Right lung (tissue), 5 donors: ENCODE measurements around the gene P3H2. TPM values are rescaled to one million over a fixed set of nuclear protein-coding genes. Genes with fewer than 3 reads are reported as not detected.

Experiments used
- DNase-seq, 2 donors: peaks; one replicate each; pipeline ENCODE4 v3.0.0-alpha.2; 2013
- polyA plus RNA-seq, 5 donors: library from polyadenylated mRNA; unstranded; fragments of 120-200 nt; gene quantifications; one replicate each; pipeline versions ENCODE4 v1.2.1 to v1.2.3, GENCODE V29; 2013; ENCODE audit warnings: inconsistent platforms in 1 of 5, low replicate concordance in 1 of 5; ENCODE audit not compliant: insufficient read length in 5 of 5, insufficient read depth in 1 of 5

The P3H2 gene
- polyA plus RNA-seq, 5 donors = 31.0 to 44.1 (median 37.7) TPM

DNA sequence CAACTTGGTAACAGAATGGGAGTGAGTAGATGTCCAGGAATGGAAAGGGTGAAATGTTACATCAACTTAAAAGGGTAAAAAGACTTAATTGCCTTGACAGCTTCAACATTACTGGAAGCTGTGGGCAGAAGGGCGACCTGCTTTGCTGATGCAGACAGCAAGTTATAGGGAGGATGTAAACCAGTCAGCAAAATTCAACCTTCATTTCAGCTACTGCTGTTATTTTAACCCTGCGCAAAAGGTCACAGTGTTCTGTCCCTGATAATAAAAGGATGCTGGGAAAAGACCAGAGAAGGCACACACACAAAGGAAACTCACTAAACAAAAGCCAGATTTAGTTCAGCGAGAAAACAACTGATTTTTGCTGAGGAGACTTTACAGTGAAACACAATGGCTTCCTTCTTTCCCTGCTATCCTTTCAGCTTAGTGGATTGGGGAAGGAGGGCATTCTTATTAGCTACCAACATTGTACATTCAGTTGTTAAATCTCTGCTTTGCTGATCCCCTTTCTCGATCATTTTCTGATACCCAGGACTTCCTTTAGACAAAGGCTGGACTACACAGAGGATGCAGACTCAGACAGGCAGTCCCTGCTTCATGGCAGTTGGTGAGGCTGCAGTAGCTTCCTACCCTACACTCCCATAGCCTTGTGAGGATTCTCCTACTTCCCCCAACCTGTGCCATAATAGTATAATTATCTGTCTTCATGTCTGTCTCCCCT lies 62.0 kb downstream of the P3H2 start:
- no peak for DNase-seq

DNA sequence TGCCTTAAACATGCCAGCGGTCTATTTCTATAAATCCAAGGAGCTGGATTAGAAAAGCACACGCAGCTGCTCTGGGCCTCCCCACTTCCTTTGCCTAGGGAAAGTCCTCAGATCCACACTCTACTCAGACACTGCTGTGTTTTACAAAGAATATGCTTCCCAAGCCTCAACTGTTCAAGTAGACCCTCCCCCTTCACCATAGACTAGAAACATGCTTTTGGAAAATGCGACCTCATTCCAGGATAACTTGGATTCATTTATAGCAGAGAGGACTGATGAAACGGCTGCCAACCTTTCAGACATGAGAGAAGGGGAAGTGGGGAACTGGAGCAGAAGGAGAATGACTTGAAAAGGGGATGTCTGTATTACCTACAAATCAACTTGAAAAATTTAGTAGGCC lies 64.0 kb downstream of the P3H2 start:
- DNase-seq = no peak

DNA sequence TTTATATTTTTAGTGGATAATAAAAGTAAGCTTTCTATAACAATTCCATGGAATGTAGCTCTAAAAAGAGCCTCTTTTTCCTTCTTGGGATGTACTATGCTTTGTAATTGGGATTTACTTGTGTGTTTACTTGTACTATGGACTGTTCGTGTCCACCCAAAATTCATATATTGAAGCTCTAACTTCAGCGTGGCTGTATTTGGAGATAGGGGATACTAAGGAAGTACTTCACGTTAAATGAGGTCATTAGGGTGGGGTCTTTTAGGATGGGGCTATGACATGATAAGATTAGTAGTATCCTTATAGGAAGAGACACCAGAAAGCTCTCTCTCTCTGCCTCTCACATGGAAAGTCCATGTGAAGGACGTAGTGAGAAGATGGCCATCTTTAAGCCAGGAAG lies 64.9 kb downstream of the P3H2 start:
- no peak for DNase-seq

DNA sequence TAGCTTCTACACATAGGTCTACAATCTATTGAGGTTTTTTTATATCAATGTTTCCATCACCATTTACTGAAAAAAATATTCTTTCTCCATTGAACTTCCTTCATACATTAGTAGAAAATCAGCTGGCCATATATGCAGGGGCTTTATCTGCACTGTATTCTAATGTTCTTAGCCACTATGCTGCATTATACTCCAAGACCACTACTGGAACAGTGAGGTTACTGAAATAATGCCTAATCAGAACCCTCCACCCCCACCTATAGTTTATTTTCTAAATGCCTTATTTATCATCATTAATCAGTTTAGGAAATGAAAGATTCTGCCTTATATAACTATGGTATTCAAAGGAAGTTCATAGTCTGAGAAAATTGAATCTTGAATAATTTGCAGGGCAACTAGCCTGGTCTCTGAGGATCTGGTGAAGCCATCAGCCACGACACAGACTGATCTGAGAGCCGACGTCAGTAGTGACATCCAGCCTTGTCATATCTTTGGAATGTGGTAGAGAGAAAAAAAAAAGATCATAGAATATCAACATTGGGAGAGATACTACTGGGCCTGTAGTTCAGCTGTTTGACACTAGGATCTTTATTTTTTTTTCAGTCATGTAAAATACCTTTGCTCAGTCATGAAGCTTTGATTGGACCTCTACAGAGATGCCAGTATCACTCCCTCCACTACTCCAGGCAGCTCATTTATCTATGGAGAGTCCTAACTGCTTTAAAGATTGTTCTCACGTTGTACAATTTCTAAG lies 66.6 kb downstream of the P3H2 start:
- no peak for DNase-seq

DNA sequence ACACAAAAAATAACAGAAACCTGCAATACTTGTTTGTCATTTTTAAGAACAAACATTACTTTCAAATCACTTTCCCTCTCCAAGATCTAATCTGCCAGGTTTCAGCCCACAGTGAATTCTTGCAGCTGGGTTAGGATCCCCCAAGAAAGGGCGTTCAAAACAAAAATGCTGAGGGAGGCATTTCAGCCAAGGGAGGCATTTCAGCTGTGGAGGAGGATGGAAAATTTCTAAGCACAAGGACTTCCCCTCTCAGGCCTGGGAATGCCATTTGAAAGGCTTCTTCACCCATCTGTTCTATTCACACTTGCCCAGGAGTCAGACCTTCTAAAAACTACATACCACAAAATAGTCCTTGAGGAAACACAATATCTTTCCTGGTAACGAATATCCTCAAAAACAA lies 69.1 kb downstream of the P3H2 start:
- no peak for DNase-seq

DNA sequence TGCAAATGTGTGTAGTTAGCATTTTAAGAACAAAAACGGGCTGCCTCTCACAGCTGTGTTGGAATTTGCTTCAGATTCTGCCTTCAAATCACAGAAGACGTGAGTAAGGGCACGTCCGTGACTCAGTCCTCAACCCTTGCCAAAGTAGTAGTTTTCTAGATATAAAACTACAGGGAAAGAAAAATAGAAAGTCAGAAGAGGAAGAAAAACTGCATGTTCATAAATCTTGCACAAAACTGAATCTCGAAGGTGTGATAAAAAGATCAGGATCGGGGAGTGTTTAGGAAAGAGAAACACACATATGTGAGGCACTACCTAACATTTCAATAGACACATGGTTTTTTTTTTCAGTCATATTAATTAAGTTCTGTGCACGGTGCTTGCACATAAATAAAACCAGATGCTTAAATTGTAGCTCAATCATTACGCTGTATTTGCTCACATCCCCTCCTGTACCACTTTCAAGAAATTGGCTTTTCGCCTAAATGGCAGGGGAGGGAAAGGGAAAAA lies 71.7 kb downstream of the P3H2 start:
- DNase-seq = no peak

DNA sequence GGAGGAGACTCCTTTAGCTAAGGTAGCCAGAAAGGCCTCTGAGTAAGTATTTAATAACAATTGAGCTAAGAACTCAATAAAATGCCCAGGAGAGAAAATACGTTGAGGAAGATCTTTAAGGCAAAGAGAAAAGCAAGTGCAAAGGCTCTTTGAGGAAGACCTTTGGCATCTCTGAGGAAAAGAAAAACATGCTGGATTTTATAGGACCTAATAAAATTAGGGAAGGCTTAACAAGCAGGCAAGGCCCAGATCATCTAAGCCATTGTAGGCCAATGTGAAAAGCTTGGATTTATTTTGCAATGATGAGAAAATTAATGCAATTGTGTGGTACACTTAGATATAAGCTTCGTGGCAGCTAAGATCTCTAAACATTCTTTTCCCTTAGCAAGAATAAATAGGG lies 75.7 kb downstream of the P3H2 start:
- DNase-seq = no peak

DNA sequence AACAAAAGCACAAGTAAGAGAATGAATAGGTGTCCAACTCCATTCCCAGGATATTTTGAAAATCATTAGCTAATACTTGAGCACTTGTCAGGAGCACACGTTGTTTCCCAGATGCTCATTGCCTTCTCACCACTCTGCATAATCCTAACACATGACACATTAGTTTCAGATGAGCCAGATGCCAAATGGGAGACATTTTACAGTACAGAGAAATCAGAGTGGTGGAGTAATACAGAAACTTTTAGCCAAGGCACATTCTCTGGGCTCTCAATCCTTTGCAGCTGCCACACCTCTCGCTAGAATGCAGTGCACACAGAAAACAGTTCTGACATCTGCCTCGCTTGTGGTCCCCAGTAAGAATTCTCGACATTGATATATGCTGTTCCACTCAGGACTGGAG lies 76.6 kb downstream of the P3H2 start:
- DNase-seq = no peak

DNA sequence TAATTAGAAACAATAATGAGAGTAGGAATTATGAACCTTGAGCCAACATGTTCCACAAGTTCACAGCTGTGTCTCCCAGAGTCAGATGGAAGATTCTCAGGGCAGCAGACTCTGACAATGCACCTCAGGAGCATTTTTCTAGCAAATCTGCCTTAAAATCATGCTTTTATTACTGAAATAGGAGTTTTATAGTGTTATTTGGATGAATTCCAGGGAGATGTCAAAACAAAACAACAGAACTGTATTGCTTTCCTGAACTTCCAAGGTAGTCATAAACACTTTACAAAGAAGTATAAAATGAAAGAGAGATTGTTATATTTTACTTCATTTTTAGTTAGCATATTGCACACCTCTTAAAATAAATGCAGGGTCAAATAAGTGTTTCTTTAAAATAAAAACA lies 77.0 kb downstream of the P3H2 start:
- no peak for DNase-seq

DNA sequence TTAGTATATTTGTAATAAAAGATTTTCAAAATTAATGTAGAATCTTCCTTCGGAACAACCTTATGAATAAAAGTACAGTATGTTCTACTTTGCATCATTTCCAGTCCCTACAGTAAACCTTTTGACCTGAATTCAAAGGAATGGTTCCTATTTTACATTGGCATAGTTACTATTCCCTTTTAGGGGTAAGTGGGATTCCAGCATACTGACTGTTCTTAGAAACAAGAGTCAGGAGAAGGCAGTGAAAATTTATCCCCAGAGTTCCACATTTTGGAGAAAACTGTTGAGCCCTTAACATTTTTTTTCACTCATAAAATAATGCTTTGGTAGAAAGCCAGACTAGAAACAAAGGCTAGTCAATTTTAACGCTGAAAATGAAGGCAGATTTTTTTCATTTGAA lies 78.1 kb downstream of the P3H2 start:
- DNase-seq = no peak

DNA sequence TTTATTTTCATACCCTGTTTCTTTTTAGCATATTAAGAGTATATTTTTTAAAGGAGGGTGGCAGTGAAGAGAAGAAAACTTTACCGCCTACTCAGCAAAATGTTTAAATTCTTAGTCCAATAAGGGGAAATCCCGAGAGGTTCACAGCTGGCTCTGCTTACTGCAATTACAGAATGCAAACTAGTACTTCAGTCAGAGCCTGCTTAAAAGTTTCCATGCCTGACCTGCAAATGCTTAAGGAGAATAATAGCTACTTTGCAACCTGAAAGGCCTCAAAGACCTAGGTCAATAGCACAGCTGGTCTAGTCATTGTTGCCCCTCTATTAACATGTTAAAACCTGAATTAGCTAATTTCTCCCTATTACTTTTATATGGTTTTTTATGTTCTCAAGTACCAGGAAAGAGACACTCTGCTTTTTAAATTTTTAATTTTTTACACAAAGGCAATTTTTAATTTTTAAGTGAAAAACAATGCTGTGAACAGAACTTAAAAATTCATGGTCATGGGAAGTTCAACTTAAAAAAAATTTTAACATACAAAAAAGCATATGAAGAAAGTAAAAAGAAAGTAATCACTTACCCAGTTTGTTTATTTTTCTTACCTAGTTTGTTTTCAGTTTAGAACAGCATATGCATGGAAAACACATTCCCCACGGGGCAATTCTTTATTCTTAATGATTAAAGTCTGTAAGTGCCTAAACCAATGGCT lies 79.2 kb downstream of the P3H2 start:
- DNase-seq = no peak

DNA sequence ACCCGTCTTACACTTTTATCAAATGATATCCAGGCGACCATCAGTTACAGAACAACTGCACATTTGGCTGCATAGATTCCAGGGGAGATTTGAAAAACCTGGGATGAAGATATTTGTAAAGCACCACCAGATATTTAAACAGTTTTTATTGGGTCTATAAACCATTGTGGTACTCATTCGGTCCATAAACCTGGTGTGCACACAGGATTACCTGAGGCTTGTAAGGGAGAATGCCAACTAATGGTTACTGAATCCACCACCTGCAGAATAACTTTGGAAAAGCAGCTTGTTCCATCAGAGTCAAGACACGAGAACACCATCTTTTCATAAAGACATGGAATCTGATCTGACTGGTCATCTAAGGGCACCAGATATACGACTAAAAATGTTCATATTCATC lies 80.6 kb downstream of the P3H2 start:
- DNase-seq = no peak

DNA sequence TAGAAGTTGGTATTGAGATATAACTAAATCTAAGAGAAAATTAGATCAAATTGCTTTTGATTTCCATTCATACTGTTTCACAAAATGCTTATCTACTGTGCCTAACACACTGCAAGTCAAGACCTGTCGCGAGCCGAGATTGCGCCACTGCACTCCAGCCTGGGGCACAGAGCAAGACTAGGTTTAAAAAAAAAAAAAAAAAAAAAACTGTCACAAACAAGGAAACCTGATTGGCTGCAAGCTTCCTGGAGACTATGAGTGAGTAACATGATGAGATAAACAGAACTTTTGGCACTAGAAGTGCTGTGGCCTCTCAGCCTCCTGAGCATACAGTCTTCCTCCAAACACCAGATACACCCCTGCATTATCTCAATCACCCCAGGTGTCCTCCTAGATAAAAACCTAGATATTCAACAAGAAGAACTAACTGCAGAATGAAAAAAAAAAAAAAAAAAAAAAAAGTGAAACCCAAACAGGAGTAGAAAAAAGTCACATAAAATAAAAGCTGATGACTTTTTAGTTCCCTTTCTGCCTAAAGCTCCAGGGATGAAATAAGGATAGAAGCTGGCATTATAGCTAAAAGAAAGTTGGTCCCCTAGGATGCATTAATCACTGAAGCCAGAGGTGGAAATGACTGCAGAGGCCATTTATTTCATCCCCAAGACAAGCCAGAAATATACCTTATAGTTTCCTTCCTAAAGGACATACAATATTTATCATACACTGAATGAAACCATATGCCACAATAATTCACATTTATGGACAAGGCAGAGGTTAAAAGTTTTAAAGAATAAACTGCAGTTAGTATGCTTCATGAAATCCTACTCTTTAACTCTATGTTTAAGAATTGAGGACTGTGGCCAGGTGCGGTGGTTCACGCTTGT lies 82.4 kb downstream of the P3H2 start:
- DNase-seq = no peak

DNA sequence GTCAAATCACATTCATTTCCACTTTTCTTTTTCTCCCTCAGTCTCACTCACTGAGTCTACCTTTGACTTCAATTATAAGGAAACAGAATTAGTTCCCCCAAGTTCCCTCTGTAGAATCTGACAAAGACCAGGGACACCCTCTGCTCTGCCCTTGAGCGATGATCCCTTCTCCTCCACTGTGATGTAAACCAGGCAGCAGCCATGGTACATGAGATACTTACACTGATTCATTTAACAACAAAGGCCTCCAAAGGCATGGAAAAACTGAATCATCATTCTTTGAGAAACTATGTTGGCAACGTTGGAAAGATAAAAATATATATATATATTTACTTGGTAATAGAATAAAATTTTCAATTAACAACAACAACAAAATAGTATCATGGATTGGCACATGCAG lies 84.1 kb downstream of the P3H2 start:
- no peak for DNase-seq

DNA sequence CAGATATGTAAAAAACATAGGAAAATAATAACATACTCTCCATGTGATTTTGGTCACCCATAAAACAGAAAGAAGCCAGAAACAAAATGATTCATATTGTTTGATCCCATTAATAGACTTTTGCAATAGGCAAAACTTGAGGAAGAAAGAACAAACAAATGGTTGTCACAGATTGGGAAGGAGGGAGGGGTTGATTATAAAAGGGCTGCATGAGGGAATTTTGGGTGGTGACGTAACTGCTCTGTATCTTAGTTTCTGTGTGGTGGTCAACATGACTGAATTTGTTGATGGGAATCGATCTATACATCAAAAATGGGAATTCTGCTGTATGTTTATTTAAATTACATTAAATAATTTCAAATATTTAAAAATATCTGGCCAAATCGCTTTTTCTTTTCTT lies 86.3 kb downstream of the P3H2 start:
- DNase-seq = no peak

DNA sequence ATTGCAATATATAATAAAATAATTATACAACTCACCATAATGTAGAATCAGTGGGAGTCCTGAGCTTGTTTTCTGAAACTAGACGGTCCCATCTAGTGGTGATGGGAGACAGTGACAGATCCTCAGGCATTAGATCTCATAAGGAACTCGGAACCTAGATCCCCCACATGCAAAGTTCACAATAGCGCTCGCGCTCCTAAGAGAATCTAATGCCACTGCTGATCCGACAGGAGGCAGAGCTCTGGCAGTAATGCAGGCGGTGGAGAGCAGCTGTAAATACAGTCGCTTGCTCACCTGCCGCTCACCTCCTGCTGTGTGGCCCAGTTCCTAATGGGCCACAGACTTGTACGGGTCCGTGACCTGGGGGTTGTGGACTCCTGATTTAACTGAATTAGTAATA lies 87.8 kb downstream of the P3H2 start:
- DNase-seq = no peak

DNA sequence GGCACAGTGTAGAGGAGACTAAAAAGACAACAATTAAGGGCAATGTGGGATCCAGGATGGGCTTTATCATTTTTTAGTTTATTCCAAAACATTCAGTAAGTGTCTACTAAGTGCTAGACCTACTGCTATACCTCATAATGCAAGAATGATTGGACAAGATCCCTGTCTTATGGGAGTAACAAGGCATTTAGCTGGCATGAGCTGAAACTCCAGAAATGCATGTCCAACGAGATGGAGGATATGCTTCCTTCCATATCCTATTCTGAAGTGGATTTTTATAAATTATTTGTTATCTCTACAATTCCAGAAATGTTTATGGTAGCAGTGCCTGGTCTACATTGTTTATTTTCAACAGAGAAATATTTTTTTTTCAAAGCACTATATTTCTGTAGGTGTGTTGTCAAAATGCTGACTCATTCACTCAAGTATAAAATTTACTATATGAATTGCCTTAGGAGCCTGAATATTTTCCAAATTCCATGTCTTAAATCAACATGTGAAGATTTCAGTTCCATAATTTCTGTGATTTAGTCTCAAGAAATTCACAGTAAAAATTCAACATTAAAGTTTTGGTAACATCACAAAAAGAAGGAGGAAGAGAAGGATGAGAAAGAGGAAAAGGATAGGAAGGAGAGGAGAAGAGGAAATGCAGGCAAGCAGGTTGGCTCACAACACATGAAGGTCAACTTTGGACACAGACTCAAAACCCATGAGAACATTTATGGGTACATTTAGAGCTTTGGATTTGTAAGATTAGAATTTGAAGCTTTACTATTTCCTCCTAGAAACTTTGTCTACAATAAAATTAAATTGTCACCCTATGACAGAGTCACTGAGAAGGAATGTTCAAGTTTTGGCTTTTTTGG lies 88.6 kb downstream of the P3H2 start:
- no peak for DNase-seq

DNA sequence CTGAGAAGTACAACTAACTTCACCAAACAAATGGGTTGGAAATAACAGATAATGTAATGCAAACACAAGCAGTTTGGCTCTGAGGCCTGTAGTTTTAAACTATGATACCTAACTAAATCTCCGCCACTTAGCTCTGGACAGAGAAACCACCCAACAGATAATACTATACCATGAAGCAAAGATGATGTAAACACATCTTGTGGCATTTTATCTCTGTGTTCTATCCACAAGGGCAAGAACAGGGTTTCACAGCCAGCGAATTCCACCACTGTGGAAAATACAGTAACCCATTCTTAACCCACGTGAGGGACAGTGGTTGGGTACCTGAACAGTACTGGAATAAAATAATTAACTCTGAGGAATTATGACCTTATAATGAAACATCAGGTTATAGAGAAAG lies 93.6 kb downstream of the P3H2 start:
- no peak for DNase-seq

DNA sequence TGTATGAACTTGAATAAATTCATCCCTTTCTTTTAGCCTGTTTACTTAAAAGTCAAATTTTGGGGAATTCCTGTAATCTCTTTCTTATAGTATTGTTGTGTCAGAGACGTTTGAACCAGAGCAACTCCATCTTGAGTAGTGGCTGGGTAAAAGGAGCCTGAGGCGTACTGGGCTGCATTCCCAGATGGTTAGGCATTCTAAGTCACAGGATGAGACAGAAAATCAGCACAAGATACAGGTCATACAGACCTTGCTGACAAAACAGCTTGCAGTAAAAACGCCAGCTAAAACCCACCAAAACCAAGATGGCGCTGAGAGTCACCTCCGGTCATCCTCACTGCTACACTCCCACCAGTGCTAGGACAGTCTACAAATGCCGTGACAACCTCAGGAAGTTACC lies 94.5 kb downstream of the P3H2 start:
- no peak for DNase-seq

DNA sequence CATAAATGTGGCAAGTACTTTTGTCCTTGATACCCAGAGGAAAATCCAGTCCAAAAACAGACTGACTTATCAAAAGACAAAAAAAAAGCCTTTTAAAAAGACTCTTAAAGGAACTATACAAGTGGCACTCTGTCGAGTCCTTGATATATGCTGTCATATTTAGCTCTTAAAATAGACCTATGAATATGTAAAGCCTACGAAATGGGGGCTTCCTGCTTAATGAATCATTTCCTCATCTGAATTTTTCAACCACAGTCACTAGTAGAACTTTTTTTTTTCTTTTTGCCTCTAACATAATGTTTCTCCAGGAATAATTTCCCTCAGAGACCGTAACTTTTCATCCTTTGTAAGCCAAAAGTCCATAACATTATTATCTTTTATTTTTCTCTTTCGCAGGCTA lies 95.8 kb downstream of the P3H2 start:
- DNase-seq = no peak

DNA sequence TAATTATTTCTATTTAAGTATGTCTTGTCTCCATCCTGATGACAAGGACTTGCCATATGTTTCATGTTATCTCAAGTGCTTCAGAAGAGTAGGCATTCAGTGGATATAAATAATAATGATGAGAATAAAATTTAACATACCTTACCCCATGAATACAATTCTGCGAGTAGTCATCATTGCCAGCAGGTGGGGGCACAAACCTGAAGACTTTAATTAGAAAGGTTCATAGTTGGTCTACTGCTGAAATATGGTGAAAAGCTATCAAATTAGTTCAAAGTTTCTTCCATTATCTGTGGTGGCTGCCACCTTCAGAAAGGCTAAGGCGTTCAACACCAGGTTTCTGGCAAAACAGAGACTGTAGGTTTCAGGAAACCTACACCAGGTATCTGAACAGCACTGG lies 100.9 kb downstream of the P3H2 start:
- no peak for DNase-seq
